Activated CD4-positive, alpha-beta T cell treated with anti-CD3 and anti-CD28 coated beads, Interleukin-2, amount 50 U/mL, for 24 hours (primary cell): ENCODE results near the gene RNF11.

Source experiments
- DNase-seq, 2 donors: peaks; one replicate each; pipeline ENCODE4 v3.0.0-alpha.2; 2020; ENCODE audit warnings: low read depth in 1 of 2, low spot score in 1 of 2

Gene RNF11

DNA sequence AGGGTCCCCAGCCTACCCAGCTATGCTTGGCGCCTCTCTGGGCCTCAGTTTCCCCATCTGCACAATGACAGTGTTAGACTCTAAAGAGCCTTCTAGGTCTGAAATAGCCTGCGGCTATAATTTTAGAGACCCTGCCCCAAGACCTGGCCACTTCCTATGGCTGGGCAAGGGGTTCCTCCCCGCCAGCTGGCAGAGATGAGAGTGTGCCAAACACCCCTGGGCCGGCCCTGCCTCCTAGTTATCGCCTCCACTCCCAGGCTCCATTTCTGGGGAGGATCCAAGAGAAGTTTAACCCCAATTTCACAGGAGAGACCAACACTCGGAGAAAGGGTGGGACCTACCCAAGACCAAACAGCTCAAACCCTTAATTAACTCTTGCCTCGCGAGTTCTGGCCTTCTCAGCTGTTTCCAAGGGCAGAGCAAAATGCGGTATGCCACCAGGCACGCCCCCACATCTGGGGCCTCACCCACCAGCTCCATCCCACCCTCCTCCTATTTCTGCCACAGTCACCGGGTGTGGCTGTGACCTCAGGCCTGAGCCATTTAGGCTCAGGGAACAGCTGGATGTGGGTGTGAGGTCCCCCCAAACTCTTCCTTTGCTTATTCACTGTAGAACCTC is 58.6 kb downstream of the RNF11 start:
- no peak for DNase-seq

DNA sequence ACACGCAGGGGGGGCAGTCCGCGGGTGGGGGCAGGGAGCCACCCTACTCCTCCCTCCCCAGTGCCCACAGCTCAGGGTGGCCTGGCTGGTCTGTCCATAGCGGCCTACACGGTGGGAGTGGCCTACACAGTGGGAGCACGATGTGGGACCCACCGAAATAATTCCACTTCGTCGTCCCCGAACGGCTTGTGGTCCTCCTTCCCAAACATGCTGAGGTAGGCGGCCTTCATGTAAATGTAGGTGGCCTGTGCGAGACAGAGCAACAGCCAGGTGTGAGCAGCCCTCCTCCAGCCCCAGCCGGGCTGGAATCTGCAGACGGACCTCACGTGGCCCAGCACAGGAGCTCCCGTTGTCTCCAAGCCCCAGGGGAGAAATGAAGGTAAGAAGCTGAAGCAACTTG is 59.9 kb downstream of the RNF11 start:
- no peak for DNase-seq

DNA sequence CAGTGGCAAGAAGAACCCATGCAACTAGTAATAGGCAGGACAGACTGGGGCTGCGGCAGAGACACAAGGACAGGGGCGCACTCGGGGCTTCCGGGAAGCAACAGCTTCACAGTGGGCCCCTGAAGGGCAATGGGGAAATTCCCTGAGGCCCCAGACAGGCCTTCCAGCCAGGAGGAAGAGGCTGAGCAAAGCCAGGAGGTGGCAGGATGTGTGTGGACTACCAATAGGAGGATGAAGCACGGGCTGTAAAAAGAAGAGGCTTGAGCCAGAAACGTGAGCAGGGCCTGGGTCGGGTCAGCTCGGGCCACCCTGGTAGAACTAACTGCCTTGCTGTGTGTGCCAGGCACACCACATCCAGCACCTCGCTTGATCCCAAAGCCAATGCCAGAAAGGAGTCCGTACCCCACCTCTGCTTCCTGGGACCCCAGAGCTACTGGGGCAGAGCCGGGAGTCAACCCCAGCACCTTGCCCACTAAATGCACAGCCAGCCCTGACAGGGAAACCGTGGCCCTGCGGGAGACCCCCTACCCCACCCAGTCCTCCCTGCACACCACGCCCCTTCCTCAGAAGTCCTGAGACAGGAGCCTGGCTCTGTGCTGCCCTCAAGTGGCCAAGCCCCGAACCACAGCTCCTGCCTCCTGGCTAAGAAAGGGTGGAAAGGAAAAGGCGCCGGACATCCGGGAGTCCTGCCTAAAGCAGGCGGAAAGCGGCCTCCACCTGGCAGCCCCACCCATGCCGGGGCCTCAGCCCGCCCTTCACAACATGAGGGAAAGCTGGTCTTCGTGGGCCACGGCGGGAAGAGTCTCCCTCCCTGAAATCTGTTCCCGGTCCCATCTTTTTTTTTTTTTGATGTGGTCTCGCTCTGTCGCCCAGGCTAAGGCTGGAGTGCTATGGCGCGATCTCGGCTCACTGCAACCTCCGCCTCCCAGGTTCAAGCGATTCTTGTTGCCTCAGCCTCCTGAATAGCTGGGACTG is 60.6 kb downstream of the RNF11 start:
- DNase-seq = peak; percentile 57 to 65

DNA sequence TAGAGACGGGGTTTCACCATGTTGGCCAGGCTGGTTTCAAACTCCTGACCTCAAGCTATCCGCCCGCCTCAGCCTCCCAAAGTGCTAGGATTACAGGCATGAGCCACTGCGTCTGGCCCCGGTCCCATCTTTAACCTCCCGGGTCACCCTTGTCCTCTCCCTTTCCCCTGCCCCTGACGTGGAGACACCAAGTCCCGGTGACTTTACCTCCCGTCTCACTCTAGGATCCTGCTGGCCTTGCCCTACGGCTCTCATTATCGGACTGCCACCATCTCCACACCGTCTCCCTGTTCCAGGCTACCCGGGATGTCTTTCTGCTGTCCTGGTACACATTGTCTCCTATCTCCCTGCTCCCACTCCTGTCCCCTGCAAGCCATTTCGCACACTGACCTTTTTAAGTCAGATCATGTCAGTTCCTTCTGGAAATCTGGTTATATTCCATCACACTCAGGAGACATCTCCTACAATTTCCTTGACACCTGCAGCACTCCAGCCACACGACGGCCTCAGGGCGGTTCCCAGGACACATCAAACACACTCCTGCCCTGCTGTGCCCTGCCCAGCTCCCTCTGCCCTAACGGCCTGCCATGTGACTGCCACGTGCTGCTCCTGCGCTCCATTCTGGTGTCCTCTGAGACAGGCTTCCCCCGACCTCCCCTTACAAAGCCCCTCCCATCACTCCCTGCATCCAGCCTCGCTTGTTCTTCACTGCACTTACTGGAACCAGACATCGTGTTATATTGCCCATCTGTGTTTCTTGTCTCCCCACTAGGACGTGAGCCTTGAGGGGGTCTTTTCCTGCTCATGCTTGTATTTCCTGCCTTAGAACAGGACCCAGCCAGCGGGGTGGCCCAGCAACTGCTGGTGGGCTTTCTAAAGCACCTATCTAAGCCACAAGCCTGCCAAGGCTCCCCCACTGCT is 61.6 kb downstream of the RNF11 start:
- no peak for DNase-seq

DNA sequence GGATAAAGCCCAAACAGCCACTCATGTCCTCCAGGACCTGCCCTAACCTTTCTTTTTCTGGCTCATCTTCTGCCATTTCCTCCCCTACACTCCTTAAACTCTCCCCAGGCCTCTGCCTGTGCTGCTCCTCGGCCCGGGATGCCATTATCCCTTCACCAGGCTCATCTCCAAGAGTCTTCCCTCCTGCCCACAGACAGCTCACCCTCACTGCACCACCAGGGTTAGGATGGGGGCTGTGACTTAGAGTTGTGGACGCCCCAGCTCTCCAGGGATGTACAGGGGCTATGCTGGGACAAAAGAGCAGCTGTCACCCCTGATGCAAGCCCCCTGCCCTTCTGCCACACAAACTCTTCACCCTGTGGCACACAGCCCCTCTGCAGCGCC is 62.2 kb downstream of the RNF11 start:
- no peak for DNase-seq

DNA sequence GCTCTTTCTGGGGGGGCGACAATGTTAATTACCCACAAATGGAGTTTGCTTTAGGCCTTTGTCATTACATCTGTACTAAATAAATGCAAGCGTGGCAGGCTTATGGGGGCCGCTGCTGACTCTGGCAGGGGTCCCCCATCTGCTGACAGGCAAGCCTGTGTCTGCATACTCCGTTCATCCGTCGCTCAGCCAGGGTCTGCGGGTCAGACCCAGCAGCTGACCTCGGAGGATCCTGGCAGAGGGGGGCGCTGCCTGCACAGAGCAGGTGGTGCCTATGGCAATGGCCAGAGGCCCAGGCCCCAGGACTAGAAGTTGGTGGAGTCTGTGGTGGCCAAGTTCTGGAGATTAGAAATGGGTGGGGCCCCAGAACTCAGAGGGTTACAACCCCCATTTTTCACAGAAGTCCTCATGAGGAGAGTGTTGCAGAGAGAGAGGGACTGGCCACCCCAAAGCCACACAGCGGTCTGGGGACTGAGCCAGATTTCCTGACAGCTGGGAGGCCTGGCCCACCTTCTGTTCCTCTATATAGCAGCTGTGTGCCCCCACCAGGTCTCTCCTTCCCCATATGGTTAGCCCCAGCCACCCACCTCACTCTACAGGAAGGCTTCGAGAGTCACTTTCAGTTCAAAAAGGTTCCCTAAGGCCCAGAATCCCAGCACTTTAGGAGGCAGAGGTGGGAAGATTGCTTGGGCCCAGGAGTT is 63.3 kb downstream of the RNF11 start:
- DNase-seq = no peak

DNA sequence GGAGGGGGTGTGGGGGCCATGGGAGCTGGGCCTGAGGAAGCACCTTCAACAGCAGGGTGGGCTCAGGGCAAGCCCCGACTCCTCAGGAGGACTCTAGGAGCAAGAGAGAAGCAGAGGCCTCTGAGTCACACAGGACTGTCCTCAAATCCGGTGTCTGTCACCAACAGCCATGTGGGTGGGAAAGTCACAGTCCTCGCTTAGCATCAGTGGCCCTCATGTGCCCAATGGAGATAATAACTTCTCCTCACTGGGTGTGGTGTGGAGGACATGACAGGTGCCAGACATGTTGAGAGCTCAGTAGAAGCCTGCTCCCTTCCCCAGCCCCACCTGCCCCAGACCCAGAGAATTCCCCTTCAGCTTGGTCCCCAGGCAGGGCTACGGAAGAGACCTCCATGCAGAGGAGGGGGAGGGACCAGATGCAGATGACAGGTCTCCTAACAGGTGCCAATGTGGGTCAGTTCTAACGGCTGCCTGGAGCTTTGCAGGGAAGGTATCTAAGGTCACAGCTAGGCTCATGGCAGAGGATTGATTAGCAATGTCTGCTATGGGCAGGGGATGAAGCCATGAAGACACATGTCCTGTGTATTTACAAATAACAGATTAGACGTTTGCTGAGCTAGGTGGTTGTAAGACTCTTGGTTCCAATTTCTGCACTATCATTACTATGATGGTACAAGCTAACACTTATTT is 64.1 kb downstream of the RNF11 start:
- no peak for DNase-seq

DNA sequence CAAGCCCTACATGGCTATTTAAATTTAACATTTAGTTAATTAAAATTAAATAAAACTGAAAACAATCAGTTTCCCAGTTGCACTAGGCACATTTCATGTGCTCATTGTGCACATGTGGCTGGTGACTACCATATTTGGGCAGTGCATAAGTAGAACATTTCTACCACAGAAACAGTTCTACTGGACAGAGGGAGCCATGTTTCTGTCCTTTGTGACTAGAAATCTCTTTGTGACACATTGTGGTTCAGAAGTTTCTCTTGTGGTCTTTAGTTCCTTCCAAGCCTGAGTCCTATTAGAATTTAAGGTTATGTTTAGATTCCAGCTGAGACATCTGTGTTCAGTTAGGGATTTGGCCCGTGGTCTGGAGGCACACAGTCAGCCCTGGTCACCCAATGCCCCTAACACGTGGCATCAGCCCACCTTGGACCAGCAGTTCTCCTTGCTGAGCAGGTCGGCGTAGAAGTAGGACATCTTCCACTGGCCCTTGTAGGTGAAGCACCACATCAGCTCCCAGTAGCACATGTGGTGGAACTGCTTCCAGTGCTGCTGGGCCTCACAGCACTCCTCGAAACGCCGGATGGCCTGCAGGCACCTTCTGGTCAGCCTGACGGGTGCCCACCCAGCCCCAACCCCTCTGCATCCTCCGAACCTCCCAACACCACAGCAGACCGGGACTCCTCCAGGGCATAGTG is 65.2 kb downstream of the RNF11 start:
- no peak for DNase-seq

DNA sequence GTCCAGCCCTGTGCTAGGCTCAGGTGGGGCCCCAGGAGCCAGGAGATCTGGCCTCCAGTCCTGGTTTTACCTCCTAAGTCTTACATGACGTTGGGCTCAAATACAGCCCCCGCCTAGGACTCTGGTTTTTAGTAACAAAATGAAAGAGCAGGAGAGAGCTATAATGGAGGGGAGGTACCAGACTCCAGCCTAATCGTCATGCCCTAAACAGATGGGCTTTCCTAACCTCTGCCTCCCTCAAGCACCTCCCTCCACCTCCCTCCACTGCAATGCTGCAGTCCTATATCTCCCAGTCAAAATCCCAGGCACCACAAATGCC is 65.7 kb downstream of the RNF11 start:
- no peak for DNase-seq

DNA sequence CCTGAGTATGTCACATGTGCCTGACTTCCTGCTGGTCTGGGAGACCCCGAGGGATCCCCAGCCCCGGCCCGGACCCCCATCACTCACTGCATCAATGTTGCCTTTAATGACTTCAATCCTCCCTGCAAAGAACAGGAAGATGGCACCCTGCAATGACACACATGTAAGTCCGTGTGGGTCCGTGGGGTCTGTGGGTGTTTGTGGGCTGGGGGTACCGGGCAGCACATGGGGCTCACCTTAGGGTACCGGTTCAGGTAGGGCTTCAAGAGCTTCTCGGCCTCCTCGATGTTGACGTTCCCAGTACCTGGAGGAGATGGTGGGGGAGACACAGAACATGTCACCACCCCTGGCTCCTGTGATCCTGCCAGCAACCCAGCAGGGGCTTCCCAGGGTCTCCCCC is 66.2 kb downstream of the RNF11 start:
- no peak for DNase-seq

DNA sequence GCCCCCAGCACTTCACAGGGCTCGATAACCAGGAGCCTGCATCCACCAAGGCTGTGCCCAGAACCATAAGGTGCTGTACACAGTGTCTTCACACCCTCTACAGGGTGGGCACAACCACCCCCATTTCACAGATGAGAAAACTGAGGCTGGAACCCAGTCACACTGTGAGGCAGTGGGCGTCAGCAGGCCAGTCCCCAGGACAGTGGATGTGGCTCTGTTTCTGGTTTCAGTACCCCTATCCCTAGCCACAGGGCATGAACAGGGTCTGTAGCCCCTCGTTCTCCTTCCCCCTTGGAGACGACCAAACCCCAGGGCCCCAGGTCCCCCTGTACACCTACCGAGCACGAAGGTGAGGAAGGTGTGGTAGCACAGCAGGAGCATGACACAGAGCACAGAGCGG is 66.7 kb downstream of the RNF11 start:
- no peak for DNase-seq

DNA sequence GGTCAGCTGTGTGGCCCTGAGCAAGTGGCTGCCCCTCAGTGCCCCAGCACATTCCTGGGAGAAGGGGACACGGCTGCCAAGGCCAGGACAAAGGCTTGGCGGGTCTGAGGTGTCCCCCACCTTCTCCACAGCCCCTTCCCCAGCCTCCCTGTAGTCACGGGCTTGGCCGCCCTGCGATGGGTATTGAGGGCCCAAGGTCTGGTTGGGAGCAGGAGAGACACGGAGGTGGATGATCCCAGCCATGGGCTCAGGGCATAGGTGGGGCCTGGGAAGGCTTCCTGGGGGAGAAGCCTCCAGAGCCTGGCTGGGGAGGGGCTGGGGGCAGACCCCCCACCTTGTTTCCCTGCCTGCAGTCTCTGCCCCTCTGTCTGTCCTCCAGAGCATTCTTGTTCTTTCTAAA is 67.2 kb downstream of the RNF11 start:
- DNase-seq = no peak

DNA sequence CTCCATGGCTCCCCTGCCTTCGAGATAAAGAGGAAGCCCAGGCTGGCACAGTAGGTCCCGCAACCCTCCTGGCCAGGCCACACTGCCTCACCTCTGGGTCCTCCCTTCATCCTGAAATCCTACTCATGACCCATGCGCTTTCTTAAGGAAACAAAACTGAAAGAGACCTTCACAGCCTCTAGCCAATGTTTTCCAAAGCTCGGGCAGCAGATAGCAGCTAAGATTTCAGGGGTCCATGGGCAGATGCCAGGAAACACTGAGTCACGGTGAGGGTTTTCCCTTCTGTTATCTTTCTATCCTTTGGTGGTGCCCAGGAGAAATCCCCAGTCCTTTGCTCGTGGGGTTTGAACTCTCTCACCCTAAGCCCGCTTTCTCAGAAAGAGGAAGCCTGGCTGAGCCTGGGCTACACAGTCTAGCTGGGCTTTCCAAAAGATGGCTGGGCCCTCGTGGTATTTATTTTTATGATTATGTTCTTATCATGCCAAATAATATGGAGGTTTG is 67.7 kb downstream of the RNF11 start:
- DNase-seq = no peak

DNA sequence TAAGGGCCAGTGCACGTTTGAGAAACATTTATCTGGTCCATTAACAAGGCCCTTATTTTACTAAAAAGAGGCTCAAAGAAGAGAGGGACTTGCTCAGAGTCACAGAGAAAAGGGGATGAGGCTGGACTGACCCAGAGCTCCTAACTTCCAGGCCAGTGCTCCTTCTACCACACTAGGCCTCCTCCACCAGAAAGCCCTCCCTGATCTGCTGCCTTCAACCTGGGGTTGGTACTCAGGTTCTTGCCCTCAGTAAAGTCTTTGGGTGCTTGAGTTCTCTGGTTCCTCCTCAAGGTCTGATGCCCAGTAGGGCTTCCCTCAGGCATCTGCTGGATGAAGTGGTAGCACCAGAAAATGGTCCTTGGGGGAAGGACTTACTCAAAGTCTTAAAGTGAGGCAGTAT is 68.3 kb downstream of the RNF11 start:
- DNase-seq = no peak

DNA sequence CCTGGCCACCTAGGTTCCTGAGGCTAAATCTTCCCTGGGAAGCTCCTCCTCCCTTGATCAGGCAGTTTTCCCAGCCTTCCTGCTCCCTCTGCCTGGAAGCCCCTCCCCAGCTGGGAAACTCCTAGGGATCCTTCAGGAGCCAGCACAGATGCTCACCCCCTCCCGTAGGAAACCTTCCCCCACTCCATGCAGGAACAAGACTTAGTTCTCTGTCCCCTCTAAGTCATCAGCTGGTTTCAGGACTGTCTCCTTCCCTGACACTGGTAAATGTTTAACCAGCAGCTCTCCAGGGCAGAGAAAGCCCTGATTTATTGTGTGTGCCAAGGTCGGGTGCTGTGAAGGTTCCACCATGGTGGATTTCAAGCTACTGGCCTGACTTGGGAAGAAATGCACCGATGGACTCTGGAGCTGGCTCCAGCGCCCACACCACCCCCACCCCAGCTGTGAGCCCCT is 69.3 kb downstream of the RNF11 start:
- DNase-seq = no peak

DNA sequence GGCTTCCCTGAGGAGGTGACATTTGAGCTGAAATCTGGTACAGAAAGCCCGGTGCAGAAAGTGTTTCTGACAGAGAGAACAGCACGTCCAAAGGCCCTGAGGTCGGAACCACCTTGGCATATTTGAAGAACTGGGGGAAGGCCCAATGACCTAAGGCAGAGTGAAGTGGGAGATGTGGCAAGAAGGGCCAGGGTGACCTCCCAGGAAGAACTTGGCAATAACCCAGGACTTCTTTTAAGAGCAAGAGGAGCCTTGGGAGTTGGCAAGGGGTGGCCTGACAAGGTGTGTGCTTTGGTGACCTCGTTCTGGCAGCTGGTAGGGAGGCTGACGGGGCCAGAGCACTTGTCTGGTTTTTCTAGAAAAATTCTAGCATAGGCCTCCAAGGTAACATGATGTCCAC is 70.9 kb downstream of the RNF11 start:
- no peak for DNase-seq

DNA sequence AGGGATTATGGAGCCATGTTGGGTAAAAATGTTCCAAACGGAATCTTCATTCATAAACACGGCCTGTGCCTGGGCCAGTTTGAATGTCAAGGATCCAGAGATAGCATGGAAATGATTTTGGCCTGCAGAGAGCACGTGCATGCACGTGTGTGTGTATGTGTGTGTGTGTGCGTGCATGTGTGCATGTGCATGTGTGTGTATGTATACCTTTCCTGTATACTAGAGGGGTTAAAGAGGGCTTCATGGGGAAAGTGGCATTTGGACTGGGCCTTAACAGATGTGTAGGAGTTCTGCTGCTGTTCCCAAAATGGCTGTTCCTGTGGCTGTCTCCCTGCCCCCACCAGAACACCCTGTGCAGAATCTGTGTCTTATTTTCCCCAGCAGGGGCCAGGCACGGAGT is 72.6 kb downstream of the RNF11 start:
- no peak for DNase-seq

DNA sequence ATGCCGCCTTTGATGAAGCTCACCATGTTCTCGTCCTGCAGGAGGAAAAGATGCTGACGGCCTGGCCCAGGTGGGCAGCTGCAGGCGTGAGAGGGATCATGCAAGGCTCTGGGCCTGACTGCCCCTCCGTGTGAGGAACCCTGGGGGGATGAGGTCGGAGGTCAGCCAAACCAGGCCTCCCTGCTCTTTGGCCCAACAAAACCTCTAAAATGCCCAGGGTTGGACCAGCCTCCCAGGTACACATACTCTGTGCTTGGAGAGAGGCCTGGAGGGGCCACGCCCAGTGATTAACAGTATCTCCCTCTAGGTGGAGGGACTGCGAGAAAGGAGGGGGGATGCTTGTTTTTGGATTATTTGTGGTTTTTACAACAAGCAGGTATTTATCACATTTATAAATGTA is 73.2 kb downstream of the RNF11 start:
- no peak for DNase-seq

DNA sequence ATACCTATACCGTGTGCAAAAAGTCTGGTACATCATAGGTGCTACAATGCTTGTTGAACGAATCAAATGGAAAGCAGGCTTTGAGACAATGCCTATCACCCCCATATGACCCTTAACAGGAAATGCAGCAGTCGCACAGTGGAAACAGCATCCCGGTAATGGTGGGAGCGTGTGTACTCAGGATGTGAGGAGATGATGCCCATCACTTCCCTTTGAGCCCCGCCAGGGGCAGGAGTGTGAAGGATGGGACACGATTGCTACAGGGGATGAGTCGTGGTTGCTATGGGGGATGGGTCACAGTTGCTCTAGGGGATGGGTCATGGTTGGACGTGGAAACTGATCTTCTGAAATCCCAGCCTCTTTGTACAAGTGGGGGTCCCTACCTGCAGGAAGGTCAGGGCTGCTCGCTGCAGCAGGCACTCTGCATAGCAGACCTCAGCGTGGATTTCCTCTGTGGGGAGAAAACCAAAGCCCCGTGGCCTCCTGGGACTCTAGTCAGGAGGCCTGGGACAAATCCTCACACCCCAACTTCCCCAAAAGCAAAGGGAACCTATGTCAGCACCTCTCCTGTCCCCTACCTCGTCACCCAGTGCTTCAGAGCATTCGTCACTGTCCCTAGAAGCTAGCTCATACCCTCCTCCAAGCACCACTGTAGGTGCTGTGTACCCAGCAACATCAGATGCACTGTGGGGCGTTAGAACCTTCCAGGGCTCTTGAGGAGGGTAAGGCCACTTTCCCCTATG is 75.0 kb downstream of the RNF11 start:
- no peak for DNase-seq
